GM12891 (cell line): ENCODE results near the gene RBX1.

Experiments
- POLR2A ChIP-seq: IDR thresholded peaks from 2 replicates; pipeline ENCODE4 v1.6.1; 2011; ENCODE audit warnings: low read depth, low read length, control low read depth
- POU2F2 ChIP-seq: IDR thresholded peaks from 2 replicates; pipeline ENCODE4 v1.6.1; 2011; ENCODE audit warnings: low read depth, mild to moderate bottlenecking, control low read depth, low read length, moderate library complexity
- TAF1 ChIP-seq: IDR thresholded peaks from 2 replicates; pipeline ENCODE4 v1.6.1; 2011; ENCODE audit warnings: low read depth, low read length, control low read depth

DNA sequence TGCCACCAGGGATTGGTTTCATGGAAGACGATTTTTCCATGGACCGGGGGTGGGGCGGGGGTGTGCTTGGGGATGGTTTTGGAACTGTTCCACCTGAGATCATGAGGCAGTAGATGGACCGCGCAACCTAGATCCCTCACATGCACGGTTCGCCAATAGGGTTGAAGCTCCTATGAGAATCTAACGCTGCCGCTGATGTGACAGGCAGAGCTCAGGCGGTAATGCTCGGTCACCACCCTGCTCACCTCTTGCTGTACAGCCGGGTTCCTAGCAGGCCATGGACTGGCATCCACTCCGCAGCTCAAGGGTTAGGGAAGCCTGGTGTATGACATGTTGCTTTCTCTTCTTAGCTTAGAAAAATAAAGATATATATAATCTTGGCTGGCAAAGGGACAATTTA lies 22.0 kb downstream of the RBX1 start:
- TF ChIP-seq POLR2A (no peak), TAF1 (no peak), POU2F2 (no peak)
